Measurements from ENCODE around the gene UBL5.
"Not testable (repeated sequence)": the region's sequence is repeated elsewhere in the genome, so short reads cannot be mapped to it uniquely, and the experiment has no call there.

The UBL5 gene

DNA sequence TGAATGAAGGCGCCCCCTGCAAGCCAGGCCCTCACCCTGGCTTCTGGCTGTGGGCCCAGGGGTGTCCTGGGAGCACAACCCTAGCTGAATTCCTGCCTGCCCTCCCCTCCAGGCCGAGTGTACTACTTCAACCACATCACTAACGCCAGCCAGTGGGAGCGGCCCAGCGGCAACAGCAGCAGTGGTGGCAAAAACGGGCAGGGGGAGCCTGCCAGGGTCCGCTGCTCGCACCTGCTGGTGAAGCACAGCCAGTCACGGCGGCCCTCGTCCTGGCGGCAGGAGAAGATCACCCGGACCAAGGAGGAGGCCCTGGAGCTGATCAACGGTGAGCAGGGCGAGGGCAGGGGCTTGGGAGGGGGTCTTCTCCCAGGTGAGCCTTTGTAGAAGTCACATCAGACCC lies 10.6 kb downstream of the UBL5 start:
- no peak overlapping the region for H3K9ac ChIP-seq (ENCODE audit: low read length)
- TF ChIP-seq EZH2 (IDR thresholded peaks at IDR 0.05; ENCODE audit: borderline replicate concordance, low read length), result no peak
- TF ChIP-seq, protein P1, sequence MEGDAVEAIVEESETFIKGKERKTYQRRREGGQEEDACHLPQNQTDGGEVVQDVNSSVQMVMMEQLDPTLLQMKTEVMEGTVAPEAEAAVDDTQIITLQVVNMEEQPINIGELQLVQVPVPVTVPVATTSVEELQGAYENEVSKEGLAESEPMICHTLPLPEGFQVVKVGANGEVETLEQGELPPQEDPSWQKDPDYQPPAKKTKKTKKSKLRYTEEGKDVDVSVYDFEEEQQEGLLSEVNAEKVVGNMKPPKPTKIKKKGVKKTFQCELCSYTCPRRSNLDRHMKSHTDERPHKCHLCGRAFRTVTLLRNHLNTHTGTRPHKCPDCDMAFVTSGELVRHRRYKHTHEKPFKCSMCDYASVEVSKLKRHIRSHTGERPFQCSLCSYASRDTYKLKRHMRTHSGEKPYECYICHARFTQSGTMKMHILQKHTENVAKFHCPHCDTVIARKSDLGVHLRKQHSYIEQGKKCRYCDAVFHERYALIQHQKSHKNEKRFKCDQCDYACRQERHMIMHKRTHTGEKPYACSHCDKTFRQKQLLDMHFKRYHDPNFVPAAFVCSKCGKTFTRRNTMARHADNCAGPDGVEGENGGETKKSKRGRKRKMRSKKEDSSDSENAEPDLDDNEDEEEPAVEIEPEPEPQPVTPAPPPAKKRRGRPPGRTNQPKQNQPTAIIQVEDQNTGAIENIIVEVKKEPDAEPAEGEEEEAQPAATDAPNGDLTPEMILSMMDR (IDR thresholded peaks at IDR 0.05; ENCODE audit: low read length), result no peak
- no peaks in the 10 kb centered on the region for H3F3A ChIP-seq (ENCODE audit: insufficient read depth, low read length)
- no peaks in the 10 kb centered on the region for H3K9me3 ChIP-seq (ENCODE audit: low read length)
- no peak overlapping the region for H2AFZ ChIP-seq (ENCODE audit: low read length)
- peaks cover 13% of the 10 kb centered on the region for H3K4me1 ChIP-seq (ENCODE audit: insufficient read depth, low read length, severe bottlenecking)
- no peak overlapping the region for H3K4me3 ChIP-seq (ENCODE audit: low read depth, low read length, poor library complexity, severe bottlenecking)
- no peak overlapping the region for H3K27ac ChIP-seq (ENCODE audit: low read depth, low read length, poor library complexity, severe bottlenecking)
- no peaks in the 10 kb centered on the region for H3K9me2 ChIP-seq (ENCODE audit: low read depth, low read length)
- peaks cover 11% of the 10 kb centered on the region for H3K79me2 ChIP-seq (ENCODE audit: insufficient read depth, low read length)
- H3K36me3 ChIP-seq (ENCODE audit: insufficient read depth, low read length), result peaks cover 50% of the 10 kb centered on the region
- H4K20me1 ChIP-seq (ENCODE audit: insufficient read depth, low read length), result no peaks in the 10 kb centered on the region
- no peaks in the 10 kb centered on the region for H3K27me3 ChIP-seq (ENCODE audit: insufficient read depth, low read length)
- H3K4me2 ChIP-seq (ENCODE audit: low read length), result no peak overlapping the region

DNA sequence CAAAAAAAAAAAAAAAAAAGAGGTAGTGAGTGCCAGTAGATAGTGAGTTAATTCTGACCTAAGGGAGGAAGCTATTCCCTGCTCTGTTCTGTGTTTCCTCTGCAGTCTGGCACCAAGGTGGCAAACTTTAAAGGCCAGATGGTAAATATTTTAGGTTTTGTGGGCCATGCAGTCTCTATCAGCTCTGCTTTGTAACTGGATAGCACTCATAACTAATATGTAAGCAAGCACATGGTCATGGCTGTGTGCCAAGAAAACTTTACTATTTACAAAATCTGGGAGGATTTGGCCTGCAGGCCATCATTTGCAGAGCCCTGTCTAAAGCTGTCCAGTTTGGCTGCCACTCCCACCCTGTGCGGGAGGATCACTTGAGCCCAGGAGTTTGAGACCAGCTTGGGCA lies 11.7 kb downstream of the UBL5 start:
- no peaks in the 10 kb centered on the region for H4K20me1 ChIP-seq (ENCODE audit: insufficient read depth, low read length)
- peaks cover 11% of the 10 kb centered on the region for H3K79me2 ChIP-seq (ENCODE audit: insufficient read depth, low read length)

DNA sequence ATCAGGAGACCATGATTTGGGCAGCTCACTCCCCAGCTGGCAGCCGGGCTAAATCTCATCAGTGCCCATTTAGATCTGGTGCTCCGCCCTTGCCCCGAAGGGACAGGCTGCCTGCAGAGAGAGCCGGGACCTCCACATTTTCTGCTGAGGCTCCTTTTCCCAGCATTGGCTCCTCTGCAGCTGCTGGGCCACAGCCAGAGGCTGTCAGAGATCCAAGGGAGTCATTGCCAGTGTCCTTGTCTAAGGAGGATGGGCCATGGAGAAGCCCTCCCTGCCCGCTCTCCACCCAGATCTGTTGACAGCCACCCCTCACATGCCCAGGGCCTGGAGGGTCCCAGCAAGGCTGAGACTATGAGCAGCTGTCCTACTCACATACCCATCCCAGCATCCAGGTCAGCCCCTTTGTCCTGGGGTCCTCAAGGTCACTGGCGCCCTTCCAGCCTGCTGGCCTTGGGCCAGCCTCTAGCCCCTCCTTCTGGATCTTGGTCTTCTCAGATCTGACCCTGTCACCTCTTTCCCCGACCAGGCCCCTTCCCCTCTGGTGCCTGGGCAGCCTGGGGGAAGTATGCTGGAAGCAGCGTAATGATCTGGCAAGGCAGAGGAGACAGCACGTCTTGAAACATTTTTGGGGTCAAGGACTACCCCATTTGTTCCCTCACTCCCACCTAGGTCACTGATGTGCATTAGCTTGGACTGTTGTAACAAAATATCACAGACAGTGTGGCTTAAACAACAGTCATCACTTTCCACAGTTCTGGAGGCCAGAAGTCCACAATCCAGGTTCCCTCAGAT lies 15.3 kb downstream of the UBL5 start:
- Histone ChIP-seq H3K79me2 (ENCODE audit: insufficient read depth, low read length) (no peaks in the 10 kb centered on the region), H2AFZ (ENCODE audit: low read length) (no peak overlapping the region), H3K4me1 (ENCODE audit: insufficient read depth, low read length, severe bottlenecking) (no peaks in the 10 kb centered on the region), H3F3A (ENCODE audit: insufficient read depth, low read length) (no peaks in the 10 kb centered on the region), H3K4me2 (ENCODE audit: low read length) (no peak overlapping the region), H3K27ac (ENCODE audit: low read depth, low read length, poor library complexity, severe bottlenecking) (no peak overlapping the region), H3K9ac (ENCODE audit: low read length) (no peak overlapping the region), H3K27me3 (ENCODE audit: insufficient read depth, low read length) (no peaks in the 10 kb centered on the region), H3K9me2 (ENCODE audit: low read depth, low read length) (no peaks in the 10 kb centered on the region), H3K36me3 (ENCODE audit: insufficient read depth, low read length) (peaks cover 95% of the 10 kb centered on the region), H4K20me1 (ENCODE audit: insufficient read depth, low read length) (no peaks in the 10 kb centered on the region), H3K4me3 (ENCODE audit: low read depth, low read length, poor library complexity, severe bottlenecking) (no peak overlapping the region), H3K9me3 (ENCODE audit: low read length) (no peaks in the 10 kb centered on the region)
- no peak for TF ChIP-seq EZH2 (IDR thresholded peaks at IDR 0.05; ENCODE audit: borderline replicate concordance, low read length)
- TF ChIP-seq, protein P1 (IDR thresholded peaks at IDR 0.05; ENCODE audit: low read length), result no peak

More for the DNA sequence above, 11.7 kb downstream of the UBL5 start:
- no peak for TF ChIP-seq EZH2 (IDR thresholded peaks at IDR 0.05; ENCODE audit: borderline replicate concordance, low read length)
- TF ChIP-seq, protein P1 (IDR thresholded peaks at IDR 0.05; ENCODE audit: low read length), result no peak
- Histone ChIP-seq H3K4me3 (ENCODE audit: low read depth, low read length, poor library complexity, severe bottlenecking) (no peak overlapping the region), H3K9me2 (ENCODE audit: low read depth, low read length) (no peaks in the 10 kb centered on the region), H2AFZ (ENCODE audit: low read length) (no peak overlapping the region), H3K27ac (ENCODE audit: low read depth, low read length, poor library complexity, severe bottlenecking) (no peak overlapping the region), H3K4me1 (ENCODE audit: insufficient read depth, low read length, severe bottlenecking) (peaks cover 13% of the 10 kb centered on the region), H3K9ac (ENCODE audit: low read length) (no peak overlapping the region), H3K4me2 (ENCODE audit: low read length) (no peak overlapping the region), H3F3A (ENCODE audit: insufficient read depth, low read length) (no peaks in the 10 kb centered on the region), H3K27me3 (ENCODE audit: insufficient read depth, low read length) (no peaks in the 10 kb centered on the region), H3K9me3 (ENCODE audit: low read length) (no peaks in the 10 kb centered on the region), H3K36me3 (ENCODE audit: insufficient read depth, low read length) (peaks cover 61% of the 10 kb centered on the region)

DNA sequence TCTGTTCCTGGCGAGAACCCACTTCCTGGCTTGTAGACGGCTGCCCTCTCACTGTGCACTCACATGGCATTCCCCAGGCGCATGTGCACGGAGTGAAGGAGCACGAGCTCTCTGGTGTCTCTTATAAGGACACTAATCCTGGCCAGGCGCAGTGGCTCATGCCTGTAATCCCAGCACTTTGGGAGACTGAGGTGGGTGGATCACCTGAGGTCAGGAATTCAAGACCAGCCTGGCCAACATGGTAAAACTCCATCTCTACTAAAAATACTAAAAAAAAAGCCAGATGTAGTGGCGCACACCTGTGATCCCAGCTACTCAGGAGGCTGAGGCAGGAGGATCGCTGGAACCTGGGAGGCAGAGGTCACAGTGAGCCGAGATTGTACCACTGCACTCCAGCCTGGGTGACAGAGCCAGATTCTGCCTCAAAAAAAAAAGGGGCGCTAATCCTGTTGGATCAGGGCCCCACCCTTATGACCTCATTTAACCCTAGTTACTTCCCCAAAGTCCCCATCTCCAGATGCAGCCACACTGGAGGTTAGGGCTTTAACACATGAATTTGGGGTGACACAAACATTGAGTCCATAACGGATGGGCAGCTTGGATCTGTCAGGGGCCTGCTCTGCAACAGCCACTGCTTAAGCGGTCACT lies 16.0 kb downstream of the UBL5 start:
- not testable (repeated sequence) for H3K9me3 ChIP-seq (ENCODE audit: low read length); H3K9ac ChIP-seq (ENCODE audit: low read length); H3K79me2 ChIP-seq (ENCODE audit: insufficient read depth, low read length); H3K4me2 ChIP-seq (ENCODE audit: low read length); H3K4me3 ChIP-seq (ENCODE audit: low read depth, low read length, poor library complexity, severe bottlenecking); H3K9me2 ChIP-seq (ENCODE audit: low read depth, low read length); H4K20me1 ChIP-seq (ENCODE audit: insufficient read depth, low read length); H3K27me3 ChIP-seq (ENCODE audit: insufficient read depth, low read length); H3K4me1 ChIP-seq (ENCODE audit: insufficient read depth, low read length, severe bottlenecking); H3K27ac ChIP-seq (ENCODE audit: low read depth, low read length, poor library complexity, severe bottlenecking); H3F3A ChIP-seq (ENCODE audit: insufficient read depth, low read length); H2AFZ ChIP-seq (ENCODE audit: low read length)
- peaks cover 97% of the 10 kb centered on the region for H3K36me3 ChIP-seq (ENCODE audit: insufficient read depth, low read length)
